HEK293T (cell line): Measurements from ENCODE around the gene ANKRD63.
A peak's percentile ranks its signal among the peaks of the same experiment; 100 is the strongest.

Experiments
- CTCF ChIA-PET: fragments of 350-600 bp; formaldehyde crosslinking; extraction: SDS; loops from one replicate; lab custom pipeline; 2021; ENCODE audit warnings: antibody characterized with exemption, inconsistent platforms; lab: Yijun Ruan, JAX
- POLR2A ChIA-PET: fragments of 350-600 bp; formaldehyde crosslinking; extraction: SDS; loops from one replicate; lab custom pipeline; 2020; ENCODE audit warnings: antibody characterized with exemption, inconsistent platforms; lab: Yijun Ruan, JAX
- DNase-seq: peaks from one replicate; pipeline ENCODE4 v3.0.0; 2012; ENCODE audit warnings: mixed read lengths; ENCODE audit errors: extremely low spot score
- ARNT ChIP-seq: fragments of 450-650 bp; IDR thresholded peaks from 2 replicates; pipeline ENCODE4 v1.6.1; 2017; ENCODE audit warnings: mild to moderate bottlenecking
- BHLHE40 ChIP-seq: fragments of 450-650 bp; IDR thresholded peaks from 2 replicates; pipeline ENCODE4 v1.6.1; 2016; ENCODE audit warnings: mild to moderate bottlenecking, moderate library complexity, borderline replicate concordance
- CTBP1 ChIP-seq: fragments of 450-650 bp; IDR thresholded peaks from 2 replicates; pipeline ENCODE4 v1.6.1; 2016; ENCODE audit warnings: borderline replicate concordance
- ELF4 ChIP-seq: fragments of 450-650 bp; IDR thresholded peaks from 2 replicates; pipeline ENCODE4 v1.6.1; 2017; ENCODE audit warnings: antibody characterized with exemption
- FOXA1 ChIP-seq: fragments of 450-650 bp; IDR thresholded peaks from 2 replicates; pipeline ENCODE4 v1.6.1; 2016; ENCODE audit warnings: mild to moderate bottlenecking
- FOXK2 ChIP-seq: fragments of 450-650 bp; IDR thresholded peaks from 2 replicates; pipeline ENCODE4 v1.6.1; 2016; ENCODE audit warnings: mild to moderate bottlenecking
- FOXM1 ChIP-seq: fragments of 450-650 bp; IDR thresholded peaks from 2 replicates; pipeline ENCODE4 v1.6.1; 2017; ENCODE audit warnings: mild to moderate bottlenecking, borderline replicate concordance
- HDGF ChIP-seq: fragments of 450-650 bp; IDR thresholded peaks from 2 replicates; pipeline ENCODE4 v1.6.1; 2017; ENCODE audit warnings: antibody characterized with exemption, borderline replicate concordance
- L3MBTL2 ChIP-seq: fragments of 450-650 bp; conservative IDR thresholded peaks from 2 replicates; pipeline ENCODE4 v1.6.1; 2016; ENCODE audit warnings: mild to moderate bottlenecking
- LEF1 ChIP-seq: fragments of 450-650 bp; IDR thresholded peaks from 2 replicates; pipeline ENCODE4 v1.6.1; 2017; ENCODE audit warnings: mild to moderate bottlenecking, borderline replicate concordance
- NFRKB ChIP-seq: fragments of 450-650 bp; IDR thresholded peaks from 2 replicates; pipeline ENCODE4 v1.6.1; 2016; ENCODE audit warnings: mild to moderate bottlenecking, moderate library complexity
- SP1 ChIP-seq: fragments of 450-650 bp; IDR thresholded peaks from 2 replicates; pipeline ENCODE4 v1.6.1; 2017
- SUZ12 ChIP-seq: fragments of 450-650 bp; IDR thresholded peaks from 2 replicates; pipeline ENCODE4 v1.6.1; 2016; ENCODE audit warnings: mild to moderate bottlenecking
- TARDBP ChIP-seq: fragments of 450-650 bp; IDR thresholded peaks from 2 replicates; pipeline ENCODE4 v1.6.1; 2016
- ZNF384 ChIP-seq: fragments of 450-650 bp; IDR thresholded peaks from 2 replicates; pipeline ENCODE4 v1.6.1; 2016
- TF ChIP-seq, protein P1 (sequence below): fragments of 450-650 bp; IDR thresholded peaks from 2 replicates; pipeline ENCODE4 v1.6.1; 2016

Gene ANKRD63, protein sequence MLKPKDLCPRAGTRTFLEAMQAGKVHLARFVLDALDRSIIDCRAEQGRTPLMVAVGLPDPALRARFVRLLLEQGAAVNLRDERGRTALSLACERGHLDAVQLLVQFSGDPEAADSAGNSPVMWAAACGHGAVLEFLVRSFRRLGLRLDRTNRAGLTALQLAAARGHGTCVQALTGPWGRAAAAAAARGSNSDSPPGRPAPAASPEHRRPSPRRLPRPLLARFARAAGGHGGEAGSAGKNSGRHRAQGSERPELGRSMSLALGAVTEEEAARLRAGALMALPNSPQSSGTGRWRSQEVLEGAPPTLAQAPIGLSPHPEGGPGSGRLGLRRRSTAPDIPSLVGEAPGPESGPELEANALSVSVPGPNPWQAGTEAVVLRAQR

DNA sequence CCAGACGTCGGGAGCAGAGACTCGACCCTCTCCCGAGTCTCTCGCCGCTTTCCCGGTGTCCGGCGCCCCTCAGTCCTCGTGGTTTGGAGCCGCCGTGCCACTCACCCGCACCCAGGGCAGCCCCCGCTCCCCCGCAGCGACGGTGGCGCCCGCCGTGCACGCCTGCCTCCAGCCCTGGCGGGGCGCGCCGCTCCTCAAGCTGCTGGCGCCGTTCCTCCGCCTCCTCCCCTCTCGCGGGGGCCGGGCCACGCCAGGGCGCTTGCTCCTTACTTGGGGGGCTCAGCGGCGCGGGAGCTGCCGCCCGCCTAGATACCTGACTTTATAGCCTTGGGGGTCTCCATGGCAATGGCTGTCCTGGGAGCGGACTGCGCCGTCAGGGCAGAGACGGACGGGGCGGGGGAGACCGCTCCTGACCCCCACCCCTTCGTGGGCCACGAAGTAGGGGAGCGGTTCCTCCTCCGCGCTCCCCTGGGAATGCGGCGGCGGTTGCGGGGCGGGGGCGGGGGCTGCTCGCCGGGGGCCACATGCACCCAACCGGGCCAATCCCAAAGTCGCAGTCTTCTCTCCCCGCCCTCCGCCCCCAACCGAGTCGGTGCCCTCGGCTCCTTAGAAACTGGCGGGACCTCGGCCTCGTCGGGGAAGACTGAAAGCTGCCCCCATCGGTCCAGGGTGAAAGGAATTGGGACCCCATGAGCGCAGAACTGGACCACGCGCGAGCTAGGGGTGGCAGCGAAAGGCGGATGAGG is at the start of gene ANKRD63:
Gene ANKRD63 (minus strand): TSS at position 196 of the 746 bp plus-strand sequence. CDS start 478 bp downstream, outside the sequence.
- TF ChIP-seq TARDBP (no peak), SP1 (no peak), LEF1 (no peak), HDGF (no peak), FOXM1 (no peak), ELF4 (no peak), ARNT (no peak), FOXK2 (no peak), L3MBTL2 (no peak), FOXA1 (no peak), CTBP1 (no peak), BHLHE40 (no peak), NFRKB (no peak), SUZ12 (no peak), ZNF384 (no peak)
- TF ChIP-seq, protein P1, sequence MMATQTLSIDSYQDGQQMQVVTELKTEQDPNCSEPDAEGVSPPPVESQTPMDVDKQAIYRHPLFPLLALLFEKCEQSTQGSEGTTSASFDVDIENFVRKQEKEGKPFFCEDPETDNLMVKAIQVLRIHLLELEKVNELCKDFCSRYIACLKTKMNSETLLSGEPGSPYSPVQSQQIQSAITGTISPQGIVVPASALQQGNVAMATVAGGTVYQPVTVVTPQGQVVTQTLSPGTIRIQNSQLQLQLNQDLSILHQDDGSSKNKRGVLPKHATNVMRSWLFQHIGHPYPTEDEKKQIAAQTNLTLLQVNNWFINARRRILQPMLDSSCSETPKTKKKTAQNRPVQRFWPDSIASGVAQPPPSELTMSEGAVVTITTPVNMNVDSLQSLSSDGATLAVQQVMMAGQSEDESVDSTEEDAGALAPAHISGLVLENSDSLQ, result no peak
- peak; percentile 49 for DNase-seq
- ChIA-PET CTCF (interaction anchor here (1.2 to 1.4 kb wide), 2 partner anchors 8 to 30 kb away, joined by 3 to 4 read pairs; no protein-coding TSS in a partner anchor), POLR2A (no interaction called here)

DNA sequence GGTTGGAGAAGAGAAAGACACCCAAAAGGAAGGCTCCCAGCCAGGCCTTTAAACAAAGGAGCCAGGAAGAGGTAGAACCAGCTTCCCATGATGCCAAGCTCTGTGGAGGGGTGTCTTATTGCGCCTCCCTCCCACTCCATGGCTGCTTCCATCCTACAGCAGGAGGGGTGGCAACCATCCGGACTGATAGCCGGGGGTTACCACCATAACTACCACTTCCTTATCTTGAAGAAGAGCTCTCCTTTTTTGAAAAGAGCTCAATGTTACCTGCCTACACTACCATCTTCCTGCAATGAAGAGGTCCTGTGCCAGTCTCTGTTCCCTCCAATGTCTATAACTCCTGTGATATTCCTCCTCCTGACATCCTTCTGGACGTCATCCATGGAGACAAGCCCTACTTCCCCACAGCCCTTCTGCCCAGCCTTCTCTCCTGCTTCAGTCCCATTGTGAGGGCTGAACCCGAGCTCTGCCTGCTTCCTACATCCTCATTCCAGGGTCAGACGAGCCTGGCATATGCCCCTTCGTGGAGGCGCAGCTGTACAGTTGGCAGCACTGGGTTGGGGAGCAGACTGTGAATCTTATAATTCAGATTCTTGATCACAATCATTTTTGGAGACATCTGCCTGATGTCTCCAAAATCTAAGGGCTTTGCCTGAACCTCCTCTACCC is 49.4 kb upstream of the ANKRD63 start:
- TF ChIP-seq LEF1 (no peak), CTBP1 (no peak), FOXM1 (no peak), TARDBP (no peak), SUZ12 (no peak), FOXK2 (no peak), ZNF384 (no peak), L3MBTL2 (no peak), BHLHE40 (no peak), SP1 (no peak), HDGF (no peak), ELF4 (no peak), ARNT (no peak), NFRKB (no peak), FOXA1 (no peak)
- TF ChIP-seq, protein P1, result no peak
- POLR2A ChIA-PET, result no interaction called here
- CTCF ChIA-PET, result interaction anchor here (1.1 kb wide), 1 partner anchor 9 kb away, joined by 3 read pairs; no protein-coding TSS in a partner anchor
- DNase-seq, result no peak

DNA sequence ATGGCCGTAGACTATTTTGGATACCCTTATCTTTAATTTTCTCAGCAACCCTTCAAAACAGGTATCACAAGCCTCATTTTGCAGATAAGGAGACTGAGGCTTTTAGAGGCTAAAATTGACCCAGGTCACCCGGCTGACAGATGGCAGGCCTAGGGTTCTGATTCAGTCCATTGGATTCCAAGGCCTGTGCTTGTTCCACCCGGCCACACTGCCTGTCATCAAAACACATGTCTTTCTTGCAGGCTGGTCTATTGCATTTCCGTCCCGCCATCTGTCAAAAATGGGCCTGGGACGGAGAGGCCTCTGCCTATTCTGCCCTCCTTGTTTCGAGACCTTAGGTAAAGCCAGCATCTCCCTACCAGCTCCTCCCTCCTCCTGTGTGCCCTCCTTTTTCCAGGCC is 48.8 kb upstream of the ANKRD63 start:
- no peak for TF ChIP-seq FOXA1
- no peak for TF ChIP-seq BHLHE40
- TF ChIP-seq NFRKB, result no peak
- DNase-seq, result no peak
- POLR2A ChIA-PET, result no interaction called here
- CTCF ChIA-PET, result interaction anchor here (1.1 kb wide), 1 partner anchor 9 kb away, joined by 3 read pairs; no protein-coding TSS in a partner anchor

DNA sequence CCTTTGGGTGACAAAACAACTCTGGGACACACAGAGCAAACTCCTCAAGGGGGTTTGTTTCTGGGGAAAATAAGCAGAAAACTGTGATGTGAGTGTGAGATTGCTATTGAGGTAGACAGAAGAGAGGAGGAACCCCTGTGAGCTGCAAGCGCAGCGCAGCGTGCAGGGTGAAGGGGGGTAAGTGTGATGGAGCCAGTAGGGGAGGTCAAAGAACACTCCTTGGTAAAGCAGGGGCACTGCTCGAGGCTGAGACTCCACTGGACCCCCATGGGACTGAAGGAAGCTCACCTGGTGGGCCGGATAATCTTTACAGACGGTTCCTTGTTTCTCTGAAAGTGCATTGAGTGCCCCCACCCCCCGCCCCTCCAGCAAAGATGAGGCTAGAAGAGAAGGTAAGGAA is 48.2 kb upstream of the ANKRD63 start:
- DNase-seq, result no peak
- TF ChIP-seq SP1 (no peak), TARDBP (no peak)
- POLR2A ChIA-PET, result no interaction called here
- CTCF ChIA-PET, result interaction anchor here (1.1 kb wide), 1 partner anchor 8 kb away, joined by 3 read pairs; no protein-coding TSS in a partner anchor

DNA sequence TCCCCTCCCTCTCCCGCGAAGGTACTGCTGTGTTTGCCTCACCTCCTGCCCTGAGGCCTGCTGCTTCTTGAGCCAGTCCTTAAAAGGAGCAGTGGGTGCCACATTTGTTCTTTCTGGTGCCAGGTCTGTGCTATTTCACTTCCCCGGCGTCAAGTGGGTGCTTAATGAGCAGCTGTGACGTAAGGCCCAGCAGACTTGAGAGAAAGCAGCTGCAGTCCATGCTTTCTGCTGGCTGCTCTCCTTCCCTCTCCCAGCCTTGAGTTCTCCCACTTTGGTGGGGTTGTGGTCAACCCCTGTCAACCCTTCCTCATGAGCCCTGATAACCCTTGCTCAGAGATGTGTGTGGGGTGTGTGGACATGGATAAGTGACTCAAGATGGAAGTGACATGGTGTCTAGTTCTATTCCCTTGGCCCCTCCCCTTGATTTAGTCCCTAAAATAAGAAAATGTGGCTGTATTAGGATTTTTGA is 47.5 kb upstream of the ANKRD63 start:
- TF ChIP-seq FOXM1, result no peak
- TF ChIP-seq FOXA1, result no peak
- no peak for TF ChIP-seq CTBP1
- no peak for TF ChIP-seq ARNT
- no peak for TF ChIP-seq HDGF
- no peak for TF ChIP-seq ELF4
- no peak for TF ChIP-seq L3MBTL2
- no peak for TF ChIP-seq FOXK2
- TF ChIP-seq SUZ12, result no peak
- no peak for TF ChIP-seq TARDBP
- no peak for TF ChIP-seq NFRKB
- TF ChIP-seq BHLHE40, result no peak
- TF ChIP-seq, protein P1, result no peak
- TF ChIP-seq LEF1, result no peak
- TF ChIP-seq ZNF384, result no peak
- CTCF ChIA-PET, result no interaction called here
- POLR2A ChIA-PET, result no interaction called here
- DNase-seq, result no peak
